Activated naive CD4-positive, alpha-beta T cell treated with anti-CD3 and anti-CD28 coated beads, Interleukin-2, amount 50 U/mL, for 24 hours (primary cell): ENCODE results near the gene SLC29A3.

Experiments
- H3K27ac Mint-ChIP-seq: one replicate; pipeline ENCODE4 v1.8.0; 2021; ENCODE audit warnings: mild to moderate bottlenecking, mixed read lengths
- H3K27me3 Mint-ChIP-seq: one replicate; pipeline ENCODE4 v1.8.0; 2021; ENCODE audit warnings: mixed read lengths
- H3K36me3 Mint-ChIP-seq: one replicate; pipeline ENCODE4 v1.8.0; 2021; ENCODE audit warnings: mixed read lengths
- H3K4me1 Mint-ChIP-seq: one replicate; pipeline ENCODE4 v1.8.0; 2021; ENCODE audit warnings: mixed read lengths
- H3K4me3 Mint-ChIP-seq: one replicate; pipeline ENCODE4 v1.8.0; 2021; ENCODE audit warnings: mild to moderate bottlenecking, mixed read lengths
- H3K9me3 Mint-ChIP-seq: one replicate; pipeline ENCODE4 v1.8.0; 2021; ENCODE audit warnings: mixed read lengths

SLC29A3 gene

DNA sequence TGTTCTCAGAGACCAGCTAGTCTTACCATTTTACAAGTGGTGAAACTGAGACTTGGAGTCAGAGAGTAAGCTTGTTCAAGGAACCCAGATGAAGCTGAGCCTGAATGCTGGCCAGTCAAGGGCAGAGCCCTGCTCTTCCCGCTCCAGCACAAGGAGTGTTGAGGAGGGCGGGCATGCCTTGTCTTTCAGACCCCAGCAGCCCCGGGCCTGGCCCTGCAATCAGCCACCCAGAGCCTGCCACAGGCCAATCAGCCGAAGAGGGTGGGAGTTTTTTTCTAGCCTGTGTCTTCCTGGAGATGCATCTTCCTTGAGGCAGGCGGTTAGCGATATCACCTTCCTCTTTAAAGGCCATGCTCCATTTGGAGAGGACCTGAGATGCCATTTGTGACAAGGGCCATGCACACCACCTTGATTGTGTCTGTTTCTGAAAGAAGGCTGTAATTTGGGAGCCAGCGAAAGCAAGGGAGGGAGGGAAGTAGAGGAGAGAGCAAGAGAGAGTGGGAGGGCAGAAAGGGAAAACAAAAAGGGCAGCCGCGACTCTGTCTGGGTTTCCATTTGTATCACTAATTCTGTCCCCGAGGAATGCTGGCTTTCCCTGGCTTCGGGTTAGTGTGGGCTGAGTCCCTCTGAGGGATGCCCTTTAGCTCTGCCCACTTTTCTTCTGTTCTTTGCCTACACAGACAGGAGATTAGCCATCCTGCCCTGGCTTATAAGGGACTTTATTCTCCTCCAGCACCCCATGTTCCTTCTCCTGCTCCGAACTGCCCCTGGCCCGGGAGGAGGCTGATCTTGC, 85.6 kb downstream of the SLC29A3 start:
- Mint-ChIP-seq H3K4me1 (no peaks in the 10 kb centered on the region), H3K27ac (no peak overlapping the region), H3K4me3 (no peak overlapping the region), H3K27me3 (peaks cover 1% of the 10 kb centered on the region), H3K9me3 (no peaks in the 10 kb centered on the region), H3K36me3 (no peaks in the 10 kb centered on the region)

DNA sequence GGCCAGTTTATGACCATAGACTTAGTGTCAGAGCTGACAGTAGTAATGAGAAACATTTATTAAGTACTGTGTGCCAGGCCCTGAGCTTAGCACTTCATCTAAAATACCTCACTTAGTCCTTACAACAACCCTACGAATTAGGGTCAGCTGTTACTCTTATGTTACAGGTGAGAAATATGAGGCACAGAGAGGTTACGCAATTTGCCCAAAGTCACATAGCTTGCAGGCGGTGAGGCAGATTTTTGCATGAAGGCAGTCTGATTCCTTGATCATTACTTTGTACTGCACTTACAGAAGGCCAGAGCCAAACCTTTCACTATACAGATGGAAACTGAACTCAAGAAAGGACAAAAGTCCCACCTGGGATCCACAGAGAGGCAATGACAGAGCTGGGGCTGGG, 87.8 kb downstream of the SLC29A3 start:
- H3K27ac Mint-ChIP-seq: no peak overlapping the region
- peaks cover 2% of the 10 kb centered on the region for H3K36me3 Mint-ChIP-seq
- H3K4me1 Mint-ChIP-seq: no peaks in the 10 kb centered on the region
- peaks cover under 1% of the 10 kb centered on the region for H3K27me3 Mint-ChIP-seq
- H3K9me3 Mint-ChIP-seq: peaks cover 1% of the 10 kb centered on the region
- no peak overlapping the region for H3K4me3 Mint-ChIP-seq

DNA sequence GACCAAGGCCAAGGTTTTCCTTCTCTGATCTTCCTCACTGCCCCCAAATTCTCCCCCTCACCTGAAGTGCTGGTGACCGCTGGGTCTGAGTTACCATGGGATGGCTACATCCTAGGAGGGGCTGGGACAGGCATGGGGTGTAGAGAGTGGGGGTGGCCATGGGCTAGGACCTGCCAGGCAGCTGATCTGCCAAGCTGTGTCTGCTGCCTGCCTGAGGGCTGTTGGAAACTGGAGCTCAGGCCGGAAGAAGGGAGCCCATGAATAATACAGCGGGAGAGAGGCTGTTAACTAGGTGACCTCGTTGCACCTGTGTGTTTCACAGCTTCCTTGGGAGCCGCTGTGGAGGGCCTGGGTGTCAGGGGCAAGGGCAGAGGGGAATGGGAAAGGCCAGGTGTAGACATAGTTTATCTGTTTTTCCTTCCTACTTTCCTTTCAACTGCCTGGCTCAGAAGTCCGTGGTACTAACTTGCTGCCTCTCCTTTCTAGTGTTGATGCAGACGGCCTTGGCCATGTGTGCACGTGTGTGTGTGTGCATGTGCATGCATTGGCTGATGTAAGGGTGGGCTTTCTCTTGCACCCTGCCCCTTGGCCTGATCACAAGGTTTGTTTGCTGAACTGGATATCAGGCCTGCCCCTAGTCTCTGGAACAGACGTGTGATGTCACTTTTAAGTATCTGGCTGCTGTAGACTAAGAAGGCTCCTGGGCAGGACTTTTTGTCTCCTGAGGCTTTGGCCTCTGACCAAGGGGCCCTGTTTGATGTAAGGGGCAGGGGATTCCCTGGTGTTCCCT, 89.6 kb downstream of the SLC29A3 start:
- peaks cover 3% of the 10 kb centered on the region for H3K36me3 Mint-ChIP-seq
- no peaks in the 10 kb centered on the region for H3K4me1 Mint-ChIP-seq
- H3K27me3 Mint-ChIP-seq: peaks cover 2% of the 10 kb centered on the region
- no peak overlapping the region for H3K27ac Mint-ChIP-seq
- peaks cover 3% of the 10 kb centered on the region for H3K9me3 Mint-ChIP-seq
- no peak overlapping the region for H3K4me3 Mint-ChIP-seq

DNA sequence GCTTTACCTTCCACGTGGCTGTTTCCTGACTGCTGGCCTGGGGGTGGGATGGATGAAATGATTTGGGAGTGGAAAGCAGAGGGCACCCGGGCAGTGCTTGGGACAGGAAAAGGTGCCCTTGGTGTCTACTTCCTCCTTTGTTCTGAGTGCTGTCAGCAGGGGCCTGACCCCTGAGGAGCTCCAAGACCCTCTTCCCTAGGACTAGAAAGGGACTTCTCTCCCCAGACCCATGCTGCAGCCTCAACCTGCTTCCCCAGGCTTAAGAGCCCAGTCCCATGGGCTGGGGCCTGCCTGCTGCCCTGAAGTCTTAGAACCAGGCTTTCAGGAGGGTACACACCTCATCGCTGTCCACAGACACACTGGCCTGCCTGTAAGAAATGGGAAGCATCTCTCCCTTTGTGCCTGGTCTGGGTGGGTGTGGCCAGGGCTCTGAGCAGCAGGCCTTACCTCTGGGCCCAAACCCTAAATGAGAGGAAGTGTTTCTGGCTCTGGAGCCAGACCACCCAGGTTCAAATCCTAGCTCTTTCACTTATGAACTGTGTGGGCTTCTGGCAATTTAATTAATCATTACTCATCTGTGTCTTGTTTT, 90.6 kb downstream of the SLC29A3 start:
- no peaks in the 10 kb centered on the region for H3K4me1 Mint-ChIP-seq
- no peak overlapping the region for H3K27ac Mint-ChIP-seq
- H3K4me3 Mint-ChIP-seq: no peak overlapping the region
- H3K9me3 Mint-ChIP-seq: peaks cover 3% of the 10 kb centered on the region
- H3K36me3 Mint-ChIP-seq: peaks cover 3% of the 10 kb centered on the region
- peaks cover 3% of the 10 kb centered on the region for H3K27me3 Mint-ChIP-seq
